D721Med (cell line): Measurements from ENCODE around the gene ADAT3.

Experiments used
- DNase-seq: peaks from one replicate; pipeline ENCODE4 v3.0.0; 2011; ENCODE audit warnings: low spot score; ENCODE audit not compliant: insufficient read length
- FAIRE-seq: peaks from 2 replicates; lab custom pipeline; 2011; peaks lifted over from hg19 to GRCh38; lab: Jason Lieb, UNC
- TF ChIP-seq, protein P1 (sequence below): IDR thresholded peaks from 2 replicates; pipeline ENCODE4 v1.5.1; 2012; ENCODE audit warnings: mild to moderate bottlenecking, control low read depth; ENCODE audit not compliant: insufficient read depth; ENCODE audit errors: missing control alignments

Gene ADAT3

DNA sequence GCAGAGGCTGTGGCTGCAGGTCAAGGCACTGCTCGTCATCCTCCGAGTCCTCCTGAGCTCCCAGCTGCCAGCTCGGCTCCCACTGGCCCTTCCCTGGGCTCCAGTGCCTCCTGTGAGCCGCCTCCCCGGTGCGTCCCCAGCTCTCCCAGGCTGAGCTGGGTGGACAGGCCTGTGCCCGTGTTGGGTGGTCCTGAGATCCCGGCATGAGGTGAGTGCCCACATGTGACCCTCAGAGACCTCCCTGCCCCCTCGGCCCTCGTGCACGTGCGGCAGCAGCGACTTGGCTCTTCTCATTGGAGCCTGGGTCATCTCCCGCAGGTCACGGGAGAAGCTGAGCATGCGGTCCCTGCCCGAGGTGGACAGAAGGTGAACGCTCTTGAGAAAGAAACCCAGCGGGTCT lies 15.4 kb downstream of the ADAT3 start:
- TF ChIP-seq, protein P1, sequence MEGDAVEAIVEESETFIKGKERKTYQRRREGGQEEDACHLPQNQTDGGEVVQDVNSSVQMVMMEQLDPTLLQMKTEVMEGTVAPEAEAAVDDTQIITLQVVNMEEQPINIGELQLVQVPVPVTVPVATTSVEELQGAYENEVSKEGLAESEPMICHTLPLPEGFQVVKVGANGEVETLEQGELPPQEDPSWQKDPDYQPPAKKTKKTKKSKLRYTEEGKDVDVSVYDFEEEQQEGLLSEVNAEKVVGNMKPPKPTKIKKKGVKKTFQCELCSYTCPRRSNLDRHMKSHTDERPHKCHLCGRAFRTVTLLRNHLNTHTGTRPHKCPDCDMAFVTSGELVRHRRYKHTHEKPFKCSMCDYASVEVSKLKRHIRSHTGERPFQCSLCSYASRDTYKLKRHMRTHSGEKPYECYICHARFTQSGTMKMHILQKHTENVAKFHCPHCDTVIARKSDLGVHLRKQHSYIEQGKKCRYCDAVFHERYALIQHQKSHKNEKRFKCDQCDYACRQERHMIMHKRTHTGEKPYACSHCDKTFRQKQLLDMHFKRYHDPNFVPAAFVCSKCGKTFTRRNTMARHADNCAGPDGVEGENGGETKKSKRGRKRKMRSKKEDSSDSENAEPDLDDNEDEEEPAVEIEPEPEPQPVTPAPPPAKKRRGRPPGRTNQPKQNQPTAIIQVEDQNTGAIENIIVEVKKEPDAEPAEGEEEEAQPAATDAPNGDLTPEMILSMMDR, result no peak
- FAIRE-seq, result no peak
- DNase-seq, result no peak

GRCh38 chr19:1921326-1921725 lies 16.1 kb downstream of the ADAT3 start:
- no peak for DNase-seq
- TF ChIP-seq, protein P1, result no peak
- FAIRE-seq, result no peak

GRCh38 chr19:1921825-1922224 lies 16.6 kb downstream of the ADAT3 start:
- FAIRE-seq, result no peak
- DNase-seq, result no peak
- TF ChIP-seq, protein P1, result no peak

GRCh38 chr19:1922803-1923202 lies 17.6 kb downstream of the ADAT3 start:
- TF ChIP-seq, protein P1, result no peak
- FAIRE-seq, result no peak
- no peak for DNase-seq

GRCh38 chr19:1923319-1923718 lies 18.1 kb downstream of the ADAT3 start:
- DNase-seq (no peak), FAIRE-seq (no peak)
- TF ChIP-seq, protein P1, result no peak

DNA sequence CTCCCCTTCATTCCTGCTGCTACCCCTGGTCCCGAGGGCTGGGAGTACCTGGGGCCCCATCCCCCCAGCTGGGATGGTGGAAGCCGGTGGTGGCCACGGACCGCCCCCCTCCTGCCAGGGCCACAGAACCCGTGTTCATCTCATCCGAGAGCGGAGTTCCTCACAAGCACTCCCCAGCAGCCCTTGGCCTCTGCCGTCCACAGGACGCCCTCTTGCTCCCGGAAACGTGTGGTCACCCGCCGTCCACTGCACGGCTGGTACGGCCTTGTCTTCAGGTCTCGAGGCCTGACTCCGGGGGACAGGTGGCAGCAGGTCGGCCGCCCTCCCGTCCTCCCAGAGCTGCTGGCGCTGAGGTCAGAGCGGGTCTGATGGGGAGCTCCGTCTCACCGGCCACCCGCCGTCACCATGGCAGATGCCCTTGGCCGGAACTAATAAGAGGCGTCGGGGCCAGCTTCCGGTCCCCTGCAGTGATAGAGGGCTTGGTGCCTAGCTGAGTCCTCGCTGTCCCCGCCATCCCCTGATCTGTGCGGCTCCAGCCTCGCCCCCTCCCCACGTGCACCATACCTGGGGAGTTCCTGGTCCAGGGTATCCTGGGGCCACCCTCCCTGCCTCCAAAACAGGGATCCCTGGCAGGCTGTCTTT lies 19.2 kb downstream of the ADAT3 start:
- FAIRE-seq (no peak), DNase-seq (no peak)
- TF ChIP-seq, protein P1, result no peak

- TF ChIP-seq, protein P1, result no peak
- FAIRE-seq (no peak), DNase-seq (no peak)
Measured at GRCh38 chr19:1925544-1925943, 20.3 kb downstream of the ADAT3 start.
